HG03575 (cell line): ENCODE data around the gene HAGH.

Source experiments
- ATAC-seq: cut with Tn5 transposase; IDR thresholded peaks from one replicate; pipeline ENCODE4 v1.9.1; 2021; ENCODE audit not compliant: unreplicated experiment, insufficient number of reproducible peaks, low FRiP score; ENCODE audit errors: extremely low read depth

HAGH gene

GRCh38 chr16:1778200-1779179 lies 48.1 kb downstream of the HAGH start:
- ATAC-seq: no peak

GRCh38 chr16:1777375-1778199 lies 49.0 kb downstream of the HAGH start:
- ATAC-seq: no peak

DNA sequence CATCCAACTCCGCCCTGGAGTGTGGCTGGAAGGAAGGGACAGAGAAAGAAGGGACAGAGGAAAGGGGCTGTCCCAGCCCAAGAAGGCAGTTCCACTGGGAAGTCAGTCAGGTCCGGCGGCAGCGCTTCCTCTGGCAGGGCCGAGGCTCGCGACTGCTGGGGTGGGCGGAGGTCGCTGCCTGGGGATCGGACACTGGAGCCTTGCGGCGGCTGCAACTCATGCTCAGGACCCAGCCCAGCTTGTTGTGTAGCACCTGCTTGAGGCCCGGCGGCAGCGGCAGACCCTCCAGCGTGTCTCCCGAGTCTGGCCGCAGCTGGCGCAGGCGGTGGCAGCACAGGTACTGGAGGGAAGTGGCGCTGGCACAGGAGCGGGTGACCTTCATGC lies 49.6 kb downstream of the HAGH start:
- no peak for ATAC-seq

DNA sequence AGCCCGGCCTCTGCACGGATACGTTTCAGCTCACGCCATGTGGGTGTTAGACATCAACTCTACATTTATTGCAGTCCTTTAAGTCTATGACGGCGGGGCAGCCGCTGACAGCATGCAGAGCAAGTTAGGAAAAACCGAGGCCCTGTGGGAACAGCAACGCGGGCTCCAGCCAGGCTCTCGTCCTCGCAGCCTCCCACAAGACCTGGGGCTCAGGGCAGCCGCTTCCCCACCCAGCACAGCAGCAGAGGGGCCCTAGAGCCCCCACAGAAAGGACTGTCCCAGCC lies 50.0 kb downstream of the HAGH start:
- ATAC-seq: no peak

GRCh38 chr16:1775846-1776671 lies 50.6 kb downstream of the HAGH start:
- ATAC-seq: no peak

- no peak for ATAC-seq
Observed at GRCh38 chr16:1775006-1775845, 51.4 kb downstream of the HAGH start.

DNA sequence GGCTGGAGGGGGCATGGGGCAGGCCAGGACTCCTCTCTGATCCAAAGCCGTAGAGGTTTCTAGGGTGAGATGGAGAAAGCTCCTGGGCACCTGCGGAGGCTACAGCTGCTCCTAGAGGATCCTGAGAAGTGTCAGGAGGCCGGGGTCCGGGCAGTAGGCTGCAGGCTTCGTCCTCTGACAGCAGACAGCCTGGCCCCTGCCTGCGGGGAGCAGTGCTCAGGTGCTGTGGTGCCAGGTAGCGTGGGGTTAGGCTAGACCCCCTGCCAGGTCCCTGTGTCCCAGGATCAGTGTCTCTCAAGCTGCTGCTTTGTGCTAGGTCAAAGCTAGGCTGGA lies 52.2 kb downstream of the HAGH start:
- no peak for ATAC-seq

GRCh38 chr16:1773703-1774447 lies 52.8 kb downstream of the HAGH start:
- no peak for ATAC-seq

- ATAC-seq: no peak
Observed at GRCh38 chr16:1772908-1773702, 53.5 kb downstream of the HAGH start, which contains the start of gene MRPS34. MRPS34 (minus strand) TSS chr16:1773134; CDS start chr16:1773119, 15 bp downstream.

DNA sequence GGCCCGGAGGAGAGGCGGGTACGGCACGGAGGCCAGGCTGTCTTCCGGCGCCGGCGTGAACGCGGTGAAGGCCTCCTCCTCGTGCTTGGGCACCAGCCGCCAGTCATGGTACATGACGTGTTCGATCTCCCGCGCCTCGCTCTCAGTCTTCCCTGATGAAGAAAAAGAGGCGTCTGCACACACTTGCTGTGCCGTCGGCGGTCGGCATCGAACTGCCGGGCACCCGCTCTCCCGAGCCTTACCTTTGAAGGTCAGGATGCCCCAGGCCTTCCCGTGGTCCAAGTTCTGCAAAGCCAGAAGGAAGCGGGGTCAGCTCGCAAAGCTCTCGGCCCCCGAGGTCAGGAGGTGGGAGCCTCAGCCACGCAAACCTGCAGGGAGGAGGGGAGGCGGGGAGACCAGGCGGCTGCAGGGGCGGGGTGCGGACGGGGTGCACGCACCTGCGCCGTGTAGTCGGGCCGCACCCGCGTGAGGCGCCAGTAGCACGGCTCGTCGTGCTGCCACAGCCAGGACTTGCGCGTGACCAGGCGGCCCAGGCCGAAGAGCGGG lies 54.2 kb downstream of the HAGH start, which contains the start of gene EME2:
EME2 (plus strand) TSS at position 449 of the 546 bp plus-strand sequence. CDS start 418 bp downstream, outside the sequence.
- ATAC-seq: no peak

- no peak for ATAC-seq
Observed at GRCh38 chr16:1771864-1772361, 54.7 kb downstream of the HAGH start.

- ATAC-seq: no peak
Observed at GRCh38 chr16:1771188-1771863, 55.3 kb downstream of the HAGH start, which contains the start of gene NME3. NME3 (minus strand) TSS chr16:1771543; CDS start chr16:1771534, 9 bp downstream.

DNA sequence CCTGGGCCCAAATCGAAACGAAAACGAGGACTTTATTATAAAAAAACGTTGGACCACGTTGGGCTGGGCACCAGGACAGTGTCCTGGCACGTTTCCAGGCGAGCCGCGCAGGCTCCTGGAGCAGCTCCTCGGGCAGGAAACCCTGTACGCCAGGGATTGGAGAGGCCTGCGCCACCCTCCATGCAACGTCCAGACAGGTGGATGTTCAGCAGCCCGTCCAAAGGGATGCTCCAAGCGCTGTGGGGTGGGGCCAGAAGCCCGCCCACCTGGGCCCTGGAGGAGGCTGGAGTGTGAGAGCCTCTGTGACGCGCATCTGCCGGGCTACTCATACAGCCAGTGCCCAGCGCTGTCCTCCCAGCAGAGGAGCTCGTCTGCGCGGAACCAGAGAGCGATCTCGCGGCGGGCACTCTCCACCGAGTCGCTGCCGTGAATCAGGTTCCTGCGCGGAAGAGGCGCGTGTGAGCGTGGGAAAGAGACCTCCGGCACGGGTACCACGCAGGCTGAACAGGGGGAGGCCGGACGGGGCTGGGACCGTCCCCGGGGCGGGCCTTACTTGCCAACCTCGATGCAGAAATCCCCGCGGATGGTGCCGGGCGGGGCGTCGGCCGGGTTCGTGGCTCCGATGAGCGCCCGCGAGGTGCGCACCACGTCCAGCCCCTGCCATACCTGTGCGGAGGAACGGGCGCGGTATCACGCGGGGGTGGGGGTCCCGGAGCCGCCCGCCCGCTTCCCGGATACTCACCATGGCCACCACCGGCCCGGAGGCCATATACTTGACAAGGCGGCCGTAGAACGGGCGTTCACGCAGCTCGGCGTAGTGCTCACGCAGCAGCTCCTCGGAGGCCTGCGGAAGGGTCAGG lies 56.1 kb downstream of the HAGH start:
- ATAC-seq: no peak

- no peak for ATAC-seq
Observed at GRCh38 chr16:1769402-1770300, 57.0 kb downstream of the HAGH start.
